HCT116 (cell line): Measurements from ENCODE around the gene ZNF335. TPM values are rescaled to one million over a fixed set of nuclear protein-coding genes. Genes with fewer than 3 reads are reported as not detected.

Experiments used
- ATAC-seq: fragments of 200-7000 bp; cut with Tn5 transposase; 2 replicates; pipeline ENCODE4 v1.9.1; 2020; ENCODE audit warnings: mild to moderate bottlenecking, moderate library complexity
- BruUV-seq: library from RNA; stranded (reverse); fragments of 400-500 nt; replicated peaks from 2 replicates; lab custom pipeline; 2021; lab: Mats Ljungman, UMichigan
- CTCF ChIA-PET: fragments of 300-600 bp; sonication (Branson Sonifier 250); formaldehyde crosslinking; loops from one replicate; lab custom pipeline; 2021; ENCODE audit warnings: antibody characterized with exemption; lab: Charles Lee
- POLR2A ChIA-PET: fragments of 300-600, 350-600 bp; sonication (Branson Sonifier 250); formaldehyde crosslinking; loops from one replicate; lab custom pipeline; 2021; ENCODE audit warnings: antibody characterized with exemption; lab: Charles Lee
- RAD21 ChIA-PET, 2 experiments: fragments of 300-600 bp; sonication (Branson Sonifier 250); formaldehyde crosslinking; loops; one replicate each; lab custom pipeline; 2023; ENCODE audit warnings: low total read pairs in 2 of 2; ENCODE audit not compliant: uncharacterized antibody in 2 of 2, unreplicated experiment in 2 of 2, low non-redundant PET in 1 of 2; lab: Charles Lee
- DNase-seq: peaks from one replicate; pipeline ENCODE4 v3.0.0-alpha.2; 2010; ENCODE audit warnings: low read depth, low spot score
- H2AFZ ChIP-seq: fragments of 200-600 bp; shearing (Covaris generic), sonication (generic); 2 replicates; pipeline ENCODE4 v1.6.1; 2017; ENCODE audit warnings: low read depth, mixed run types, mixed read lengths, antibody characterized with exemption, low read length; ENCODE audit not compliant: poor library complexity, severe bottlenecking
- H3K27ac ChIP-seq: 2 replicates; pipeline ENCODE4 v1.5.1; 2012; ENCODE audit warnings: low read depth, low read length
- H3K27me3 ChIP-seq: fragments of 200-600 bp; sonication (generic); 2 replicates; pipeline ENCODE4 v1.6.1; 2016; ENCODE audit warnings: mixed run types, low read length, mixed read lengths; ENCODE audit not compliant: insufficient read depth
- H3K36me3 ChIP-seq, 2 experiments: fragments of 200-500 bp in 1 of 2; fragments of 200-600 bp in 1 of 2; sonication (Bioruptor generic) in 1 of 2; sonication (generic) in 1 of 2; 2 replicates each; pipeline versions ENCODE4 v1.5.1 to v1.6.1; 2014 to 2016; ENCODE audit warnings: low read length in 2 of 2, inconsistent platforms in 1 of 2, mixed read lengths in 1 of 2, mixed run types in 1 of 2; ENCODE audit not compliant: insufficient read depth in 2 of 2, control insufficient read depth in 1 of 2
- H3K4me1 ChIP-seq, 2 experiments: fragments of 200-600 bp in 1 of 2; sonication (generic) in 1 of 2; 2 replicates each; pipeline versions ENCODE4 v1.5.1 to v1.6.1; 2012 to 2017; ENCODE audit warnings: low read length in 2 of 2, inconsistent platforms in 1 of 2, mild to moderate bottlenecking in 1 of 2, mixed read lengths in 1 of 2, mixed run types in 1 of 2, moderate library complexity in 1 of 2; ENCODE audit not compliant: insufficient read depth in 2 of 2, control insufficient read depth in 1 of 2
- H3K4me2 ChIP-seq: fragments of 200-600 bp; sonication (generic); 2 replicates; pipeline ENCODE4 v1.6.1; 2017; ENCODE audit warnings: mixed run types, low read length, mixed read lengths
- H3K4me3 ChIP-seq, 2 experiments: fragments of 200-600 bp in 1 of 2; sonication (generic) in 1 of 2; replicated peaks in 1 of 2; 2 replicates each; pipeline ENCODE4 v1.5.1; 2011 to 2016; ENCODE audit warnings: low read length in 2 of 2, control low read depth in 1 of 2, low read depth in 1 of 2, mild to moderate bottlenecking in 1 of 2, mixed read lengths in 1 of 2, mixed run types in 1 of 2
- H3K79me2 ChIP-seq: fragments of 200-600 bp; sonication (generic); 2 replicates; pipeline ENCODE4 v1.6.1; 2017; ENCODE audit warnings: mild to moderate bottlenecking, mixed run types, low read length, moderate library complexity, mixed read lengths; ENCODE audit not compliant: insufficient read depth
- H3K9ac ChIP-seq: fragments of 200-600 bp; sonication (generic); 2 replicates; pipeline ENCODE4 v1.6.1; 2016; ENCODE audit warnings: low read length, mixed read lengths
- H3K9me2 ChIP-seq: fragments of 200-600 bp; sonication (generic), shearing (Covaris generic); 2 replicates; pipeline ENCODE4 v1.6.1; 2017; ENCODE audit warnings: mixed run types, mild to moderate bottlenecking, moderate library complexity; ENCODE audit not compliant: insufficient read depth
- H3K9me3 ChIP-seq, 2 experiments: fragments of 200-500 bp in 1 of 2; fragments of 200-600 bp in 1 of 2; sonication (Bioruptor generic) in 1 of 2; sonication (generic) in 1 of 2; 2 replicates each; pipeline ENCODE4 v1.6.1; 2014 to 2017; ENCODE audit warnings: low read length in 2 of 2, mixed read lengths in 2 of 2, inconsistent platforms in 1 of 2, low read depth in 1 of 2, mild to moderate bottlenecking in 1 of 2, mixed run types in 1 of 2, moderate library complexity in 1 of 2; ENCODE audit not compliant: control insufficient read depth in 1 of 2, insufficient read depth in 1 of 2
- H4K20me1 ChIP-seq: fragments of 200-600 bp; sonication (generic), shearing (Covaris generic); 2 replicates; pipeline ENCODE4 v1.6.1; 2017; ENCODE audit warnings: mixed run types, mild to moderate bottlenecking, moderate library complexity; ENCODE audit not compliant: insufficient read depth
- ELF1 ChIP-seq: IDR thresholded peaks from 2 replicates; pipeline ENCODE4 v1.6.1; 2012; ENCODE audit warnings: low read depth, borderline replicate concordance
- EZH2 ChIP-seq: fragments of 200-600 bp; sonication (generic); IDR thresholded peaks from 2 replicates; pipeline ENCODE4 v1.6.1; 2017; ENCODE audit warnings: antibody characterized with exemption, mixed run types
- FOSL1 ChIP-seq: IDR thresholded peaks from 2 replicates; pipeline ENCODE4 v1.6.1; 2012; ENCODE audit warnings: low read depth
- SP1 ChIP-seq: IDR thresholded peaks from 2 replicates; pipeline ENCODE4 v1.6.1; 2012; ENCODE audit warnings: low read depth
- SRF ChIP-seq: IDR thresholded peaks from 2 replicates; pipeline ENCODE4 v1.6.1; 2012; ENCODE audit warnings: low read depth
- YY1 ChIP-seq: IDR thresholded peaks from 2 replicates; pipeline ENCODE4 v1.6.1; 2011; ENCODE audit warnings: low read length, low read depth, moderate library complexity, mild to moderate bottlenecking; ENCODE audit not compliant: insufficient replicate concordance; ENCODE audit errors: extremely low read depth
- ZNF274 ChIP-seq: fragments of 200-500 bp; sonication (Bioruptor generic); IDR thresholded peaks from 2 replicates; pipeline ENCODE4 v1.6.1; 2014; ENCODE audit warnings: mild to moderate bottlenecking, low read depth, low read length, inconsistent platforms
- intact Hi-C: fragments of 100-400 bp; cut with micrococcal nuclease; formaldehyde crosslinking; loops from 2 replicates; pipeline ENCODE4 v1.10.0; 2022
- total RNA-seq: library from RNA; stranded (reverse); gene quantifications from one replicate; pipeline ENCODE4 v1.2.1, GENCODE V29; 2021; ENCODE audit not compliant: unreplicated experiment
- TF ChIP-seq, protein P1 (sequence below): IDR thresholded peaks from 2 replicates; pipeline ENCODE4 v1.6.1; 2012

The ZNF335 gene
- total RNA-seq, 1 experiment from 2014 or later: 20.8 TPM

DNA sequence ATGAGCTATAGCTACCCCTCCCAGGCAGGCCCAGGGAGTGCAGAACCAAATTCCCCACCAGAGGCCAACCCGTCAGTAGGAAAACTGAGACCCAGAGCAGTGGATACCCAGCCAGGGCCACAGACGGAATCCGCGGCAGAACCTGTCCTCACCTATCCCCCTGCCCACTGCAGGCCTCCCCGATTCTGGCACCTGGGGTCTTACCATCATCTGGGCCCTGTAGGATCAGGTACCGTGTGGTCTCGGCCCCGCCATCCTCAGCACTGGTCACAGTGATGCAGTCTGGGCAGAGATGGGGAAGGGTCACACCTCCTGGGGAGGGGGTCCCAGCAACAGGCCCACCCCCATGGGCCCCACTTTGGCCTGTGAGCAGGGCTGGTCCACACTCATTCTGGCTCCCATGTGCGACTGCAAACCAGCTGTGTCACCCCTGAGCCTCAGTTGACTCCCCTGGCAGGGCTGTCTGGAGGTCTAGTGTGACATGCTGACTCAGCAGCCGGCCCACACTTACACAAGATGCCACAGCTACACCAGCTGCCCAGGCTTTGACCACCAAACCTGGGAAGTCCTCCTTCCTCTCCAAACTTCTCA is 3.8 kb downstream of the ZNF335 start (continued):
- TF ChIP-seq, protein P1, sequence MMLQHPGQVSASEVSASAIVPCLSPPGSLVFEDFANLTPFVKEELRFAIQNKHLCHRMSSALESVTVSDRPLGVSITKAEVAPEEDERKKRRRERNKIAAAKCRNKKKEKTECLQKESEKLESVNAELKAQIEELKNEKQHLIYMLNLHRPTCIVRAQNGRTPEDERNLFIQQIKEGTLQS: no peak
- TF ChIP-seq FOSL1: no peak
- TF ChIP-seq, all 23 proteins: peak for 0

DNA sequence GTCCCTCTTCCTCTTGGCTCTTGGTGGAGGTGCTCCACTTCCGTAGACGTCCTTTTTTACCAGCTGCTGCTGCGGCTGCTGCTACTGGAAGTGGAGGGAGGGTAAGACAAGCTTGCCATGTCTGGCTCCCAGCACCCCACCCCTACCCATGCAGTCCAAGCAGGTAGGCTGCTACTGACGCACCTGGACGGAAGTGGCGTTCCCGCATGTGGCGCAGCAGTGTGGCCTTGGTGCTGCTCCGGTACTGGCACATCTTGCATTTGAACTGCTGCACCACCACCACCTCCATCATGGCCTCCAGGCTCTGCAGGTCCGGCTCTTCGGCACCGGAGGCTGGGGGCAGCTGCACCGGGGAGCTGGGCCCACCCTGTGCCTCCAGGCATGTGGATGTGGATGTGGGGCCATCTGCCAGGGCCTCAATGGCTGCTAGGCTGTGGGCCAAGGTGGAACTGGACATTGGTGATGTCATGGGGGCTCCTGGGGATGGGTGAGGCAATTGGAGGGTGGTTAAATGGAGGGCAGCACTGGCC is 4.4 kb downstream of the ZNF335 start:
- Histone ChIP-seq H2AFZ (no peak overlapping the region), H4K20me1 (no peaks in the 10 kb centered on the region), H3K79me2 (peaks cover 28% of the 10 kb centered on the region), H3K9ac (no peak overlapping the region), H3K4me2 (no peak overlapping the region), H3K27me3 (no peaks in the 10 kb centered on the region), H3K9me2 (no peaks in the 10 kb centered on the region), H3K9me3 (no peaks in the 10 kb centered on the region), H3K4me1 (peaks cover 6 to 16% of the 10 kb centered on the region in 2 experiments; a peak in 3 of 4 replicates), H3K27ac (no peak overlapping the region), H3K4me3 (no peak overlapping the region), H3K36me3 (peaks cover 29 to 40% of the 10 kb centered on the region in 2 experiments; a peak in 3 of 4 replicates)
- no peak for ATAC-seq
- TF ChIP-seq SP1 (no peak), ZNF274 (no peak), SRF (no peak), FOSL1 (no peak), YY1 (no peak), EZH2 (no peak), ELF1 (no peak)
- TF ChIP-seq, protein P1: no peak
- intact Hi-C loops: loop anchor here (10.0 kb wide), 1 partner anchor 423 kb away; the partner anchor contains the start of gene EPPIN
- ChIA-PET POLR2A (no interaction called here), RAD21 (no interaction called here), CTCF (interaction anchor here (4.1 kb wide), 1 partner anchor 33 kb away, joined by 30 read pairs; the partner anchor contains the start of gene PCIF1)
- DNase-seq: no peak
- no TSS peak for BruUV-seq
